Mesenchymal stem cell (in vitro differentiated cells and primary cell): Measurements from ENCODE around the gene AKAP13.

ENCODE experiments used
- DNase-seq: peaks from one replicate; pipeline ENCODE4 v3.0.0-alpha.2; 2013
- H2AFZ ChIP-seq: one replicate; pipeline ENCODE4 v1.6.1; 2013; ENCODE audit warnings: low read depth, mild to moderate bottlenecking, control low read depth, inconsistent platforms, low read length, moderate library complexity
- H2AK5ac ChIP-seq: 2 replicates; pipeline ENCODE4 v1.6.1; 2013; ENCODE audit warnings: low read length, moderate library complexity, mild to moderate bottlenecking, inconsistent platforms; ENCODE audit not compliant: severe bottlenecking
- H2BK120ac ChIP-seq: one replicate; pipeline ENCODE4 v1.6.1; 2013; ENCODE audit warnings: low read depth, mild to moderate bottlenecking, inconsistent platforms, low read length, moderate library complexity
- H2BK12ac ChIP-seq, 2 experiments: one replicate each; pipeline ENCODE4 v1.6.1; 2013; ENCODE audit warnings: inconsistent platforms in 2 of 2, low read length in 2 of 2, mild to moderate bottlenecking in 2 of 2, moderate library complexity in 2 of 2, control low read depth in 1 of 2
- H2BK15ac ChIP-seq: one replicate; pipeline ENCODE4 v1.6.1; 2013; ENCODE audit warnings: mild to moderate bottlenecking, low read depth, inconsistent platforms; ENCODE audit not compliant: poor library complexity, severe bottlenecking
- H2BK5ac ChIP-seq: 2 replicates; pipeline ENCODE4 v1.6.1; 2013; ENCODE audit warnings: low read depth, mild to moderate bottlenecking, low read length, control low read depth, inconsistent platforms; ENCODE audit not compliant: poor library complexity, severe bottlenecking
- H3K14ac ChIP-seq, 2 experiments: one replicate each; pipeline ENCODE4 v1.6.1; 2013; ENCODE audit warnings: inconsistent platforms in 2 of 2, low read length in 2 of 2, control low read depth in 1 of 2, mild to moderate bottlenecking in 1 of 2, moderate library complexity in 1 of 2
- H3K18ac ChIP-seq, 2 experiments: one replicate each; pipeline ENCODE4 v1.6.1; 2013; ENCODE audit warnings: inconsistent platforms in 2 of 2, low read length in 2 of 2, control low read depth in 1 of 2, low read depth in 1 of 2, mild to moderate bottlenecking in 1 of 2
- H3K23ac ChIP-seq, 2 experiments: one replicate each; pipeline ENCODE4 v1.6.1; 2013; ENCODE audit warnings: inconsistent platforms in 2 of 2, low read length in 2 of 2, mild to moderate bottlenecking in 2 of 2, moderate library complexity in 2 of 2, control low read depth in 1 of 2
- H3K27ac ChIP-seq: 2 replicates; pipeline ENCODE4 v1.5.1; 2013; ENCODE audit warnings: mild to moderate bottlenecking, moderate library complexity, low read length, control low read depth, inconsistent platforms; ENCODE audit not compliant: poor library complexity, severe bottlenecking
- H3K27me3 ChIP-seq, 2 experiments: 2 replicates each; pipeline versions ENCODE4 v1.6.1 to v1.7.0; 2013; ENCODE audit warnings: low read length in 2 of 2, mild to moderate bottlenecking in 2 of 2, moderate library complexity in 2 of 2, control low read depth in 1 of 2, inconsistent platforms in 1 of 2; ENCODE audit not compliant: control insufficient read depth in 1 of 2, insufficient read depth in 1 of 2
- H3K36me3 ChIP-seq, 2 experiments: 2 replicates each; pipeline versions ENCODE4 v1.6.1 to v1.7.0; 2013; ENCODE audit warnings: low read length in 2 of 2, control low read depth in 1 of 2, inconsistent platforms in 1 of 2, low read depth in 1 of 2, mild to moderate bottlenecking in 1 of 2; ENCODE audit not compliant: insufficient read depth in 2 of 2, control insufficient read depth in 1 of 2
- H3K4ac ChIP-seq, 2 experiments: one replicate each; pipeline ENCODE4 v1.6.1; 2013; ENCODE audit warnings: inconsistent platforms in 2 of 2, low read length in 2 of 2, mild to moderate bottlenecking in 2 of 2, moderate library complexity in 2 of 2, control low read depth in 1 of 2, low read depth in 1 of 2
- H3K4me1 ChIP-seq: 2 replicates; pipeline ENCODE4 v1.6.1; 2013; ENCODE audit warnings: low read depth, low read length, control low read depth; ENCODE audit not compliant: control insufficient read depth, insufficient read depth
- H3K4me2 ChIP-seq: 2 replicates; pipeline ENCODE4 v1.6.1; 2013; ENCODE audit warnings: low read length, mild to moderate bottlenecking, inconsistent platforms; ENCODE audit not compliant: poor library complexity, severe bottlenecking
- H3K4me3 ChIP-seq, 2 experiments: 2 replicates each; pipeline versions ENCODE4 v1.5.1 to v1.7.0; 2013; ENCODE audit warnings: low read length in 2 of 2, mild to moderate bottlenecking in 2 of 2, control low read depth in 1 of 2, low read depth in 1 of 2; ENCODE audit not compliant: insufficient read depth in 1 of 2
- H3K79me1 ChIP-seq: replicated peaks from 2 replicates; pipeline ENCODE4 v1.6.1; 2013; ENCODE audit warnings: mild to moderate bottlenecking, control low read depth, low read length, inconsistent platforms; ENCODE audit not compliant: poor library complexity, severe bottlenecking
- H3K9ac ChIP-seq: 2 replicates; pipeline ENCODE4 v1.7.0; 2013; ENCODE audit warnings: mild to moderate bottlenecking, low read length, moderate library complexity
- H3K9me3 ChIP-seq: 2 replicates; pipeline ENCODE4 v1.7.0; 2013; ENCODE audit warnings: mild to moderate bottlenecking, low read length; ENCODE audit not compliant: control insufficient read depth
- H4K8ac ChIP-seq: one replicate; pipeline ENCODE4 v1.6.1; 2013; ENCODE audit warnings: inconsistent platforms, mild to moderate bottlenecking, low read length, moderate library complexity
- H4K91ac ChIP-seq: one replicate; pipeline ENCODE4 v1.6.1; 2013; ENCODE audit warnings: mild to moderate bottlenecking, low read length, inconsistent platforms
- WGBS: methylation state at CpG from one replicate; pipeline ENCODE4 v1.1.7; 2013; ENCODE audit warnings: mixed read lengths; 5-methylcytosine and 5-hydroxymethylcytosine counted together

AKAP13 gene

GRCh38 chr15:85627213-85627935, 247.0 kb downstream of the AKAP13 start:
- H4K91ac ChIP-seq, result no peak overlapping the region
- no peak overlapping the region for H2BK120ac ChIP-seq
- no peak for DNase-seq
- no peak overlapping the region for H3K9ac ChIP-seq
- 99% methylated on average over 6 of the region's 6 CpGs for WGBS
- H4K8ac ChIP-seq, result no peak overlapping the region
- H3K27ac ChIP-seq, result no peak overlapping the region
- no peaks in the 10 kb centered on the region for H3K9me3 ChIP-seq
- H3K4me1 ChIP-seq, result no peaks in the 10 kb centered on the region
- no peak overlapping the region for H3K4ac ChIP-seq
- no peak overlapping the region for H3K4me2 ChIP-seq
- H3K23ac ChIP-seq, result no peak overlapping the region
- H3K27me3 ChIP-seq, result no peaks in the 10 kb centered on the region
- H2AFZ ChIP-seq, result no peak overlapping the region
- H2BK5ac ChIP-seq, result no peak overlapping the region
- no peak overlapping the region for H2BK15ac ChIP-seq
- no peak overlapping the region for H3K14ac ChIP-seq
- no peak overlapping the region for H3K4me3 ChIP-seq
- H2BK12ac ChIP-seq, result no peak overlapping the region
- peaks cover 0 to 31% of the 10 kb centered on the region in 2 experiments for H3K36me3 ChIP-seq
- no peak overlapping the region for H3K18ac ChIP-seq
- no peak overlapping the region for H2AK5ac ChIP-seq
- peaks cover 16% of the 10 kb centered on the region for H3K79me1 ChIP-seq

DNA sequence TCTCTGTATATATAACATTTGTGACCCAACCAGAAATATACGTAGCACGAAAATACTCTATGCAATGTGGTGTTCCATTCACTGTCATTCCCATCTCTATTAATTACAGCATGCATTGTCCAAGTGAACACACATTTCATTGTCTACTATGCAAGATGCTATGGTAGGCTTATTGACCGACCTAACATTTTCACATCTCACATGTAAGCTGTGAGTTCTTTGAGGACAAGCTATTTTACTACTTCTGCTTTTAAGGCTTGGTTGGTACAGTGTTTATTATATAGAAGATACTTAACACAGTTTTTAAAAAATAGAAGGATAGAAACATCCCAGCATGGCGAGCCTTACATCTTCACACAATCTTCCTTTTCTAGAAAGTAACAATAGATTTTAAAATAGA, 249.9 kb downstream of the AKAP13 start:
- Histone ChIP-seq H3K23ac (no peak overlapping the region), H3K4me1 (no peaks in the 10 kb centered on the region), H3K36me3 (peaks cover 0 to 36% of the 10 kb centered on the region in 2 experiments), H2BK12ac (no peak overlapping the region), H3K27me3 (no peaks in the 10 kb centered on the region), H3K14ac (no peak overlapping the region), H3K4me2 (no peak overlapping the region), H3K9ac (no peak overlapping the region), H3K4ac (no peak overlapping the region), H2BK15ac (no peak overlapping the region), H4K8ac (no peak overlapping the region), H3K79me1 (peaks cover 12% of the 10 kb centered on the region), H2BK120ac (no peak overlapping the region), H2BK5ac (no peak overlapping the region), H4K91ac (no peak overlapping the region), H3K18ac (no peak overlapping the region), H2AK5ac (no peak overlapping the region), H2AFZ (no peak overlapping the region), H3K9me3 (no peaks in the 10 kb centered on the region), H3K4me3 (no peak overlapping the region), H3K27ac (no peak overlapping the region)
- 97% methylated on average over 3 of the region's 4 CpGs for WGBS
- no peak for DNase-seq

DNA sequence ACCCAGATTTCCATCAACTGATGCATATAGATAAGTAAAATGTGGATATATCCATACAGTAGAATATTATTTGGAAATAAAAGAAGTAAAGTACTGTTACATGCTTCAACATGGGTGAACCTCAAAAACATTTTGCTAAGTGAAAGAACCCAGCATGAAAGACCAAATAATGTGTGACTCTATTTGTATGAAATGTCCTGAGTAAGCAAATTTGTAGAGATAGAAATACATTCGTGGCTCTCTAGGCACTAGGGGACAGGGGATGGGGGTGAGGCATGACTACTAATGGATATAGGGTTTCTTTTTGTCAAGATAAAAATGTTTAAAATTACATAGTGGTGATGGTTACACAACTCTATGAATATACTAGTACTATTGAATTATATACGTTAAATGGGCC, 250.6 kb downstream of the AKAP13 start:
- Histone ChIP-seq H3K36me3 (peaks cover 0 to 30% of the 10 kb centered on the region in 2 experiments), H4K8ac (no peak overlapping the region), H3K27me3 (no peaks in the 10 kb centered on the region), H3K4me3 (no peak overlapping the region), H3K23ac (no peak overlapping the region), H2AFZ (no peak overlapping the region), H4K91ac (no peak overlapping the region), H3K18ac (no peak overlapping the region), H2BK5ac (no peak overlapping the region), H2BK120ac (no peak overlapping the region), H3K4me1 (no peaks in the 10 kb centered on the region), H3K4me2 (no peak overlapping the region), H3K9me3 (no peaks in the 10 kb centered on the region), H2BK12ac (no peak overlapping the region), H2BK15ac (no peak overlapping the region), H3K14ac (no peak overlapping the region), H2AK5ac (no peak overlapping the region), H3K79me1 (peaks cover 12% of the 10 kb centered on the region), H3K4ac (no peak overlapping the region), H3K27ac (no peak overlapping the region), H3K9ac (no peak overlapping the region)
- 82% methylated on average over 1 of the region's 2 CpGs for WGBS
- DNase-seq, result no peak

DNA sequence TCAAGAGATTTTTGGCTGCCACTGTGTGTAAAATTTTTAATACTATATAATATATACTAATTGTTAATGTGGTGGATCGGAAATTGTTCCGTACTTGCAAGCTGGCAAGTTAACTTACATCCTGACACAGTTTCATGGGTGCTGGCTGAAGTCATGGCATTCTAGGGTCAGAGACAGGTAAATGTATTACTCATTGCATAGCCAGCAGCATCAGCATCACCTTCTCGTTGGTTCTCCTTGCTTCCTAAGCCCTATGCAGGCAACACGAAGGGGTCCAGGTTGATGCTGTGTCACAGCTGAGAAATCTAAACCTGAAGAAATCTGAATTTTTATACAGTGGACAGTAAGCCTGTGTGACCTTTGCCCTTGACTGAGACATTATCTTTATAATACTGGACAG, 251.6 kb downstream of the AKAP13 start:
- no peak overlapping the region for H2BK15ac ChIP-seq
- no peak overlapping the region for H3K4me3 ChIP-seq
- H4K8ac ChIP-seq, result no peak overlapping the region
- H2BK12ac ChIP-seq, result no peak overlapping the region
- no peak overlapping the region for H3K14ac ChIP-seq
- no peak for DNase-seq
- H3K27ac ChIP-seq, result no peak overlapping the region
- no peak overlapping the region for H4K91ac ChIP-seq
- peaks cover 0 to 20% of the 10 kb centered on the region in 2 experiments for H3K36me3 ChIP-seq
- H3K9me3 ChIP-seq, result no peaks in the 10 kb centered on the region
- peaks cover 12% of the 10 kb centered on the region for H3K79me1 ChIP-seq
- H3K18ac ChIP-seq, result no peak overlapping the region
- no peak overlapping the region for H2AFZ ChIP-seq
- H3K23ac ChIP-seq, result no peak overlapping the region
- no peak overlapping the region for H3K4ac ChIP-seq
- WGBS, result 98% methylated on average over 4 of the region's 4 CpGs
- H3K27me3 ChIP-seq, result no peaks in the 10 kb centered on the region
- H2AK5ac ChIP-seq, result no peak overlapping the region
- no peaks in the 10 kb centered on the region for H3K4me1 ChIP-seq
- H3K9ac ChIP-seq, result no peak overlapping the region
- no peak overlapping the region for H3K4me2 ChIP-seq
- H2BK5ac ChIP-seq, result no peak overlapping the region
- no peak overlapping the region for H2BK120ac ChIP-seq
